ENCODE results near the gene F12. TPM values are rescaled to one million over a fixed set of nuclear protein-coding genes. Genes with fewer than 3 reads are reported as not detected.
"Not testable (repeated sequence)": the region's sequence is repeated elsewhere in the genome, so short reads cannot be mapped to it uniquely, and the experiment has no call there.

The F12 gene
- total RNA-seq, 2 donors from 2014 or later, result 0.95 to 2.9 TPM

DNA sequence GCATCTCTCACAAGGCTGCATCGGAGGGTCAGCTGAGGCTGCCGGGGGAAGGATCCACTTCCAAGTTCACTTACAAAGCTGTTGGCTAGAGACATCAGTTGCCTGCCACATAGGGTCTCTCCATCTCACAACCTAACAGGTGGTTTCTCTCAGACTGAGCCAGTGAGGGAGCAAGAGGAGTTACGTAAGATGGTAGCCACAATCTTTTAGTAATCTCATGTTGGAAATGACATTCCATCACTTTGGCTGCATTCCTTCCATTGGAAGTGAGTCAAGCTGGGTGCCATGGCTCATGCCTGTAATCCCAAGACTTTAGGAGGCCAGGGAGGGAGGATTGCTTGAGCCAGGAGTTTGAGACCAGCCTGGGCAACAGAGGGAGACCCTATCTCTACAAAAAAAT, 9.7 kb upstream of the F12 start:
- H3K27me3 Mint-ChIP-seq (ENCODE audit: insufficient read depth), result peaks cover 13% of the 10 kb centered on the region
- no peak for DNase-seq

DNA sequence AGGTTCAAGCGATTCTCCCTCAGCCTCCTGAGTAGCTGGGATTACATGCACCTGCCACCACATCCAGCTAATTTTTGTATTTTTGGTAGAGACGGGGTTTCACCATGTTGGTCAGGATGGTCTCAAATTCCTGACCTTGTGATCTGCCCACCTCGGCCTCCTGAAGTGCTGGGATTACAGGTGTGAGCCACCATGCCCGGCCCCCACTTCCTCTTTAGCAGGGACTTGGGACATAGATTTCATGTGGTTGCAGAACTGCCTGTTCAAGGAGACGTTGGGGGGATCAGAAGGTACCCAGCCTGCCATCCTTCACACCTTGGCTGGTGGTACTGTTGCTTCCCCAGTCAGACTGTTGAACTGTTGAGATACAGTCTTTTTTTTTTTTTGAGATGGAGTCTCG, 7.7 kb upstream of the F12 start:
- H3K4me3 Mint-ChIP-seq; H3K4me1 Mint-ChIP-seq; H3K4me1 ChIP-seq (ENCODE audit: control insufficient read depth, insufficient read depth, low read length); H3K36me3 ChIP-seq (ENCODE audit: control insufficient read depth, insufficient read depth, low read length); H3K9me3 Mint-ChIP-seq; H3K9ac ChIP-seq (ENCODE audit: extremely low read depth, low read length, poor library complexity, severe bottlenecking); DNase-seq; H3K9me3 ChIP-seq (ENCODE audit: control insufficient read depth, low read length); H3K27ac ChIP-seq (ENCODE audit: low read depth, low read length); H3K27ac Mint-ChIP-seq; H3K4me3 ChIP-seq (ENCODE audit: low read length); H3K36me3 Mint-ChIP-seq (ENCODE audit: low read depth): not testable (repeated sequence)
- H3K27me3 Mint-ChIP-seq (ENCODE audit: insufficient read depth), result peaks cover 24% of the 10 kb centered on the region
- H3K27me3 ChIP-seq (ENCODE audit: control insufficient read depth, insufficient read depth, low read length, poor library complexity, severe bottlenecking), result peaks cover 19% of the 10 kb centered on the region
- WGBS, 2 experiments (ENCODE audit: insufficient coverage in 1 of 2, insufficient read length in 1 of 2), result 91 to 92% methylated on average over 5 to 6 of the region's 6 CpGs

More for the DNA sequence above, 9.7 kb upstream of the F12 start:
- Mint-ChIP-seq H3K9me3 (no peaks in the 10 kb centered on the region), H3K4me1 (peaks cover 9% of the 10 kb centered on the region), H3K27ac (no peak overlapping the region), H3K36me3 (ENCODE audit: low read depth) (no peaks in the 10 kb centered on the region), H3K4me3 (no peak overlapping the region)
- no peaks in the 10 kb centered on the region for H3K4me1 ChIP-seq (ENCODE audit: control insufficient read depth, insufficient read depth, low read length)
- WGBS, 2 experiments (ENCODE audit: insufficient coverage in 1 of 2, insufficient read length in 1 of 2), result 96 to 100% methylated on average over 3 of the region's 3 CpGs
- H3K9ac ChIP-seq (ENCODE audit: extremely low read depth, low read length, poor library complexity, severe bottlenecking), result no peak overlapping the region
- peaks cover 2% of the 10 kb centered on the region for H3K27me3 ChIP-seq (ENCODE audit: control insufficient read depth, insufficient read depth, low read length, poor library complexity, severe bottlenecking)
- no peaks in the 10 kb centered on the region for H3K9me3 ChIP-seq (ENCODE audit: control insufficient read depth, low read length)
- H3K4me3 ChIP-seq (ENCODE audit: low read length), result no peak overlapping the region
- no peak overlapping the region for H3K27ac ChIP-seq (ENCODE audit: low read depth, low read length)
- no peaks in the 10 kb centered on the region for H3K36me3 ChIP-seq (ENCODE audit: control insufficient read depth, insufficient read depth, low read length)
- TF ChIP-seq, protein P1, sequence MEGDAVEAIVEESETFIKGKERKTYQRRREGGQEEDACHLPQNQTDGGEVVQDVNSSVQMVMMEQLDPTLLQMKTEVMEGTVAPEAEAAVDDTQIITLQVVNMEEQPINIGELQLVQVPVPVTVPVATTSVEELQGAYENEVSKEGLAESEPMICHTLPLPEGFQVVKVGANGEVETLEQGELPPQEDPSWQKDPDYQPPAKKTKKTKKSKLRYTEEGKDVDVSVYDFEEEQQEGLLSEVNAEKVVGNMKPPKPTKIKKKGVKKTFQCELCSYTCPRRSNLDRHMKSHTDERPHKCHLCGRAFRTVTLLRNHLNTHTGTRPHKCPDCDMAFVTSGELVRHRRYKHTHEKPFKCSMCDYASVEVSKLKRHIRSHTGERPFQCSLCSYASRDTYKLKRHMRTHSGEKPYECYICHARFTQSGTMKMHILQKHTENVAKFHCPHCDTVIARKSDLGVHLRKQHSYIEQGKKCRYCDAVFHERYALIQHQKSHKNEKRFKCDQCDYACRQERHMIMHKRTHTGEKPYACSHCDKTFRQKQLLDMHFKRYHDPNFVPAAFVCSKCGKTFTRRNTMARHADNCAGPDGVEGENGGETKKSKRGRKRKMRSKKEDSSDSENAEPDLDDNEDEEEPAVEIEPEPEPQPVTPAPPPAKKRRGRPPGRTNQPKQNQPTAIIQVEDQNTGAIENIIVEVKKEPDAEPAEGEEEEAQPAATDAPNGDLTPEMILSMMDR (conservative IDR thresholded peaks at IDR 0.05), result no peak

DNA sequence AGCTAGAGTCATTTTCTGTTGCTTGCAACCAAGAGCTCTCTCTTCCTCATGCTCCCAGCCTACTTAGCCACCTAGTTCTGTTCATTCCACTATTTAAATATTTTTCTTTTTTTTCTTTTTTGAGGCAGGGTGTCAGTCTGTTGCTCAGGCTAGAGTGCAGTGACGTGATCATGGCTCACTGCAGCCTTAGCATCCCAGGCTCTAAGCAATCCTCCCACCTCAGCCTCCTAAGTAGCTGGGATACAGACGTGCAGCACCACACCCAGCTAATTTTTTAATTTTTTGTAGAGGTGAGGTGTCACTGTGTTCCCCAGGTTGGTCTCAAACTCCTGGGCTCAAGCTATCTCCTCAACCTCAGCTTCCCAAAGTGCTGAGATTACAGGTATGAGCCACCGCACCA, 5.1 kb upstream of the F12 start:
- H3K4me1 ChIP-seq (ENCODE audit: control insufficient read depth, insufficient read depth, low read length), result no peaks in the 10 kb centered on the region
- Mint-ChIP-seq H3K36me3 (ENCODE audit: low read depth) (no peaks in the 10 kb centered on the region), H3K4me1 (no peaks in the 10 kb centered on the region), H3K27me3 (ENCODE audit: insufficient read depth) (peaks cover 44% of the 10 kb centered on the region), H3K27ac (no peak overlapping the region), H3K9me3 (no peaks in the 10 kb centered on the region), H3K4me3 (no peak overlapping the region)
- no peaks in the 10 kb centered on the region for H3K9me3 ChIP-seq (ENCODE audit: control insufficient read depth, low read length)
- H3K4me3 ChIP-seq (ENCODE audit: low read length), result no peak overlapping the region
- DNase-seq, result no peak
- WGBS, 2 experiments (ENCODE audit: insufficient coverage in 1 of 2, insufficient read length in 1 of 2), result 79 to 95% methylated on average over 2 to 3 of the region's 3 CpGs
- no peaks in the 10 kb centered on the region for H3K36me3 ChIP-seq (ENCODE audit: control insufficient read depth, insufficient read depth, low read length)
- TF ChIP-seq, protein P1 (conservative IDR thresholded peaks at IDR 0.05), result no peak
- H3K27ac ChIP-seq (ENCODE audit: low read depth, low read length), result no peak overlapping the region
- no peak overlapping the region for H3K9ac ChIP-seq (ENCODE audit: extremely low read depth, low read length, poor library complexity, severe bottlenecking)
- H3K27me3 ChIP-seq (ENCODE audit: control insufficient read depth, insufficient read depth, low read length, poor library complexity, severe bottlenecking), result peaks cover 24% of the 10 kb centered on the region

DNA sequence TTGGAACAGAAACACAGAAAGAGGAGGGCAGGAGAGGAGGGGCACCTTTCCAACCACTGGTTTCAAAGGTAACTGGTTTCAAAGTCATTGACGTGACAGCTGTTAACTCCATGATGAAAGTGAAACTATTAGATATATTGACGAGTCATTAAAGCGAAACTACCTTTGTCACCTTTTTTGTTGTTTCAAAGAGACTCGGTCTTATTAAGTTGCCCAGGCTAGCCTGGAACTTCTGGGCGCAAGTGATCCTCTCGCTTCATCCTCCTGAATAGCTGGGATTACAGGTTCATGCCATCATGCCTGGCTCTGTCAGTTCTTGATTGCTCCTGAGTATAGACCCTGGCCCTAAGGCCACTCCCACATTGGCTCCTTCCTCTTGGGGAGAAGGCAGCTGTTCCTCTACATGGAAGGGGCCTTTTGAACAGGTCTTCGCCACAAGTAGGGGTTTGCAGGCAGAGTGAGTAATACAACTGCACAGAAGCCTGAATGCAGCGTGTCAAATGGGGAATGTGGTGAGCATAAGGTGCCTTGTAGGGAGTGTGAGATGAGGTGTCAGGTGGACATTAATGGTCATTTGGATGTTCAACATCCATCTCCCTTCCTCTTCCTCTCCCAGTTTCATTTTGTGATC, 3.4 kb upstream of the F12 start:
- peaks cover 39% of the 10 kb centered on the region for H3K27me3 ChIP-seq (ENCODE audit: control insufficient read depth, insufficient read depth, low read length, poor library complexity, severe bottlenecking)
- Mint-ChIP-seq H3K27ac (no peak overlapping the region), H3K4me3 (no peak overlapping the region), H3K9me3 (no peaks in the 10 kb centered on the region), H3K4me1 (no peaks in the 10 kb centered on the region), H3K27me3 (ENCODE audit: insufficient read depth) (peaks cover 60% of the 10 kb centered on the region), H3K36me3 (ENCODE audit: low read depth) (no peaks in the 10 kb centered on the region)
- H3K4me1 ChIP-seq (ENCODE audit: control insufficient read depth, insufficient read depth, low read length), result no peaks in the 10 kb centered on the region
- no peak overlapping the region for H3K4me3 ChIP-seq (ENCODE audit: low read length)
- H3K36me3 ChIP-seq (ENCODE audit: control insufficient read depth, insufficient read depth, low read length), result no peaks in the 10 kb centered on the region
- 93 to 94% methylated on average over 7 to 8 of the region's 8 CpGs for WGBS, 2 experiments (ENCODE audit: insufficient coverage in 1 of 2, insufficient read length in 1 of 2)
- no peak for DNase-seq
- no peak overlapping the region for H3K27ac ChIP-seq (ENCODE audit: low read depth, low read length)
- H3K9me3 ChIP-seq (ENCODE audit: control insufficient read depth, low read length), result no peaks in the 10 kb centered on the region
- TF ChIP-seq, protein P1 (conservative IDR thresholded peaks at IDR 0.05), result no peak
- H3K9ac ChIP-seq (ENCODE audit: extremely low read depth, low read length, poor library complexity, severe bottlenecking), result no peak overlapping the region
